ENCODE results near the gene PPAN. TPM values are rescaled to one million over a fixed set of nuclear protein-coding genes. Genes with fewer than 3 reads are reported as not detected.

PPAN gene
- total RNA-seq, 1 donor, result 81.1 TPM

Small RNA genes within 50 kb of the gene (small RNA-seq; reads per million reads assigned to genes)
- 147 reads per million, percentile 98 among the genes with 10 or more reads in this experiment for gene SNORD105
- gene SNORD105B, result 161 reads per million, percentile 98 among the genes with 10 or more reads in this experiment

Other genes with a start within 250 kb of the PPAN start
- gene OLFM2, start 169.8 kb upstream of the PPAN start, total RNA-seq, result under 0.01 TPM
- gene COL5A3, start 95.9 kb upstream of the PPAN start, total RNA-seq, result under 0.01 TPM
- gene RDH8, start 92.9 kb upstream of the PPAN start, total RNA-seq, result not detected
- 56.8 TPM for gene SHFL, start 20.0 kb upstream of the PPAN start, total RNA-seq
- gene ANGPTL6, start 3.7 kb upstream of the PPAN start, total RNA-seq, result 12.7 TPM
- 25.0 TPM for gene P2RY11, start 5.3 kb downstream of the PPAN start, total RNA-seq
- 513 TPM for gene EIF3G, start 13.5 kb downstream of the PPAN start, total RNA-seq
- 70.0 TPM for gene DNMT1, start 88.6 kb downstream of the PPAN start, total RNA-seq
- gene S1PR2, start 125.0 kb downstream of the PPAN start, total RNA-seq, result 6.7 TPM
- gene MRPL4, start 145.9 kb downstream of the PPAN start, total RNA-seq, result 90.5 TPM
- 15.3 TPM for gene ICAM1, start 164.8 kb downstream of the PPAN start, total RNA-seq
- 66.0 TPM for gene ICAM4, start 180.6 kb downstream of the PPAN start, total RNA-seq
- gene ICAM5, start 183.6 kb downstream of the PPAN start, total RNA-seq, result 10.8 TPM
- 0.54 TPM for gene ZGLP1, start 203.5 kb downstream of the PPAN start, total RNA-seq
- 27.5 TPM for gene FDX2, start 209.7 kb downstream of the PPAN start, total RNA-seq
- gene RAVER1, start 227.2 kb downstream of the PPAN start, total RNA-seq, result 47.9 TPM
- gene ICAM3, start 233.3 kb downstream of the PPAN start, total RNA-seq, result 367 TPM